Neural cell (in vitro differentiated cells): ENCODE measurements around the gene UBTF. TPM values are rescaled to one million over a fixed set of nuclear protein-coding genes. Genes with fewer than 3 reads are reported as not detected.

Experiments used
- H2AFZ ChIP-seq: fragments of 200-600, 300-800 bp; sonication (generic), shearing (Covaris generic); 2 replicates; pipeline ENCODE4 v1.6.0; 2014; ENCODE audit warnings: low read depth, mild to moderate bottlenecking, antibody characterized with exemption, low read length, moderate library complexity
- H3F3A ChIP-seq: fragments of 200-600 bp; shearing (Covaris generic); 2 replicates; pipeline ENCODE4 v1.6.1; 2016; ENCODE audit warnings: mild to moderate bottlenecking, moderate library complexity, mixed read lengths, antibody characterized with exemption, low read length; ENCODE audit not compliant: insufficient read depth, poor library complexity, severe bottlenecking
- H3K27ac ChIP-seq: fragments of 200-600, 300-800 bp; sonication (generic), shearing (Covaris generic); 2 replicates; pipeline ENCODE4 v1.5.1; 2014; ENCODE audit warnings: mild to moderate bottlenecking, low read length, moderate library complexity
- H3K27me3 ChIP-seq: fragments of 300-800, 200-600 bp; sonication (generic), shearing (Covaris generic); 2 replicates; pipeline ENCODE4 v1.6.0; 2014; ENCODE audit warnings: mild to moderate bottlenecking, low read depth, low read length, moderate library complexity; ENCODE audit not compliant: insufficient read depth
- H3K36me3 ChIP-seq: fragments of 300-800, 200-600 bp; sonication (generic), shearing (Covaris generic); 2 replicates; pipeline ENCODE4 v1.5.1; 2014; ENCODE audit warnings: mild to moderate bottlenecking, antibody characterized with exemption, low read length, moderate library complexity; ENCODE audit not compliant: insufficient read depth
- H3K4me2 ChIP-seq: fragments of 300-800, 200-600 bp; sonication (generic), shearing (Covaris generic); 2 replicates; pipeline ENCODE4 v1.6.0; 2014; ENCODE audit warnings: mild to moderate bottlenecking, low read length
- H3K4me3 ChIP-seq: fragments of 300-800, 200-600 bp; sonication (generic), shearing (Covaris generic); 2 replicates; pipeline ENCODE4 v1.5.1; 2014; ENCODE audit warnings: mild to moderate bottlenecking, low read length, moderate library complexity
- H3K79me2 ChIP-seq: fragments of 200-600 bp; shearing (Covaris generic); replicated peaks from 2 replicates; pipeline ENCODE4 v1.6.0; 2014; ENCODE audit warnings: mild to moderate bottlenecking, low read length, moderate library complexity; ENCODE audit not compliant: insufficient read depth
- H3K9ac ChIP-seq: fragments of 300-800, 200-600 bp; sonication (generic), shearing (Covaris generic); 2 replicates; pipeline ENCODE4 v1.6.1; 2016; ENCODE audit warnings: mild to moderate bottlenecking, low read length, mixed read lengths
- H3K9me2 ChIP-seq: fragments of 200-600 bp; shearing (Covaris generic); 2 replicates; pipeline ENCODE4 v1.6.1; 2016; ENCODE audit warnings: mild to moderate bottlenecking, low read length, mixed read lengths; ENCODE audit not compliant: insufficient read depth
- H3K9me3 ChIP-seq: fragments of 200-600, 300-800 bp; sonication (generic), shearing (Covaris generic); 2 replicates; pipeline ENCODE4 v1.6.1; 2016; ENCODE audit warnings: mild to moderate bottlenecking, mixed run types, low read length, moderate library complexity, mixed read lengths
- H4K20me1 ChIP-seq: fragments of 200-600 bp; shearing (Covaris generic); 2 replicates; pipeline ENCODE4 v1.6.1; 2016; ENCODE audit warnings: mild to moderate bottlenecking, mixed run types; ENCODE audit not compliant: insufficient read depth
- EP300 ChIP-seq: fragments of 450-650 bp; conservative IDR thresholded peaks from 2 replicates; pipeline ENCODE4 v1.6.1; 2014; ENCODE audit warnings: antibody characterized with exemption, mild to moderate bottlenecking, moderate library complexity; ENCODE audit not compliant: poor library complexity, severe bottlenecking
- EZH2 ChIP-seq: fragments of 200-600, 300-800 bp; shearing (Covaris generic), sonication (generic); IDR thresholded peaks from 2 replicates; pipeline ENCODE4 v1.6.1; 2014; ENCODE audit warnings: antibody characterized with exemption, low read length, borderline replicate concordance, mild to moderate bottlenecking; ENCODE audit not compliant: insufficient read depth, poor library complexity, severe bottlenecking
- MXI1 ChIP-seq: fragments of 450-650 bp; conservative IDR thresholded peaks from 2 replicates; pipeline ENCODE4 v1.6.1; 2014; ENCODE audit warnings: antibody characterized with exemption, mild to moderate bottlenecking; ENCODE audit not compliant: poor library complexity, severe bottlenecking
- POLR2AphosphoS5 ChIP-seq: IDR thresholded peaks from 2 replicates; pipeline ENCODE4 v1.6.1; 2012
- RAD21 ChIP-seq: fragments of 450-650 bp; conservative IDR thresholded peaks from 2 replicates; pipeline ENCODE4 v1.6.1; 2014; ENCODE audit warnings: antibody characterized with exemption, mild to moderate bottlenecking, moderate library complexity
- SMC3 ChIP-seq: fragments of 450-650 bp; conservative IDR thresholded peaks from 2 replicates; pipeline ENCODE4 v1.6.1; 2014; ENCODE audit warnings: antibody characterized with exemption, mild to moderate bottlenecking, moderate library complexity; ENCODE audit not compliant: poor library complexity
- TAF1 ChIP-seq: IDR thresholded peaks from 2 replicates; pipeline ENCODE4 v1.6.1; 2012; ENCODE audit warnings: low read depth
- polyA plus RNA-seq: library from polyadenylated mRNA; depleted of rRNA; stranded (reverse); fragments of >200 nt; gene quantifications from 2 replicates; pipeline ENCODE4 v1.2.3, GENCODE V29; 2014
- TF ChIP-seq, protein P1 (sequence below): fragments of 450-650 bp; IDR thresholded peaks from 2 replicates; pipeline ENCODE4 v1.5.1; 2014; ENCODE audit warnings: antibody characterized with exemption, mild to moderate bottlenecking, moderate library complexity; ENCODE audit not compliant: poor library complexity, severe bottlenecking
- TF ChIP-seq, protein P2 (sequence below): IDR thresholded peaks from 2 replicates; pipeline ENCODE4 v1.6.1; 2012; ENCODE audit warnings: borderline replicate concordance

The UBTF gene
- polyA plus RNA-seq, 1 donor from 2014 or later: 73.8 TPM

DNA sequence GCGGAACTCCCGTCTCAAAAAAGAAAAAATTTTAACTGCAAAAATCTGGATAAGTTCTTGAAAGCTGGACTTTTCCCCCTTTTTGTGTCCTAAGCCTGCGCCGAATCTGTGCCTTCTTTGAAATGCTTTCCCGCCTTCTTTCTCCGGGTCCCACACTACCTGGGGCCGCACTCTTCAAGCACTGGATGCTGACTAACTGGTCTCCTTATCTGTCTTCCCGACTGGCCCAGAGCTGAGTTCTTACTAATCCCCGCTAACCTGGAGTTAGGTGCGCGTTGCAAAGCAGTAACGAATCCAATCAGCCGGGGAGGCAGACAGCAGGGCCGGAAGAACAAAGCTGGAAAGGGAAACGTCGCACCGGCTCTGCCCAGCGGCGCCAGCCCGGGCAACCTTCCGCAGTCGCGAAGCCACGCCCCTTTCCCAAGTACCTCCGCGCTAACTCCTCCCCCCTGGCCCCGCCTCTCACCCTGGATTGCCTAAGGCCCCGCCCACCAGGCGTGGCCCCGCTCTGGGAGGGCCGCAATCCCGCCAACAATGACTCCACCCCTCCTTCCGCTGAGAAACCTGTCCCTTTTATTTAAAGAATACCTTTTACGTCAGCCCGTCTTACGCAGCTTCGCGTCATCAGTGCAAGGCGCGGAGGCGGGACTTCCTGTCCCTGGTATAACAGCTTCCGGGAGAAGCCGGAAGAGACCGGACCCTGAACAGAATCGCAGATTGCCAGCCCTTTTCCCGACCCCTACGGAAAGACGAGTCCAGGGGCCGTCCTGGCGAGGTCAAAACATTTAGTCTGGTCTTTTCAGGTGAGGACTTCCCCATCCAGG lies 33.0 kb downstream of the UBTF start, which contains the start of gene TMUB2:
Gene TMUB2 (plus strand): TSS at position 666 of the 824 bp plus-strand sequence. CDS start 737 bp downstream, outside the sequence.
- H2AFZ ChIP-seq: peak within 1 kb of the TSS; percentile 61
- H3K79me2 ChIP-seq: peaks cover 34% of the 10 kb centered on the region
- peak; percentile 84 for TF ChIP-seq MXI1
- TF ChIP-seq, protein P1, sequence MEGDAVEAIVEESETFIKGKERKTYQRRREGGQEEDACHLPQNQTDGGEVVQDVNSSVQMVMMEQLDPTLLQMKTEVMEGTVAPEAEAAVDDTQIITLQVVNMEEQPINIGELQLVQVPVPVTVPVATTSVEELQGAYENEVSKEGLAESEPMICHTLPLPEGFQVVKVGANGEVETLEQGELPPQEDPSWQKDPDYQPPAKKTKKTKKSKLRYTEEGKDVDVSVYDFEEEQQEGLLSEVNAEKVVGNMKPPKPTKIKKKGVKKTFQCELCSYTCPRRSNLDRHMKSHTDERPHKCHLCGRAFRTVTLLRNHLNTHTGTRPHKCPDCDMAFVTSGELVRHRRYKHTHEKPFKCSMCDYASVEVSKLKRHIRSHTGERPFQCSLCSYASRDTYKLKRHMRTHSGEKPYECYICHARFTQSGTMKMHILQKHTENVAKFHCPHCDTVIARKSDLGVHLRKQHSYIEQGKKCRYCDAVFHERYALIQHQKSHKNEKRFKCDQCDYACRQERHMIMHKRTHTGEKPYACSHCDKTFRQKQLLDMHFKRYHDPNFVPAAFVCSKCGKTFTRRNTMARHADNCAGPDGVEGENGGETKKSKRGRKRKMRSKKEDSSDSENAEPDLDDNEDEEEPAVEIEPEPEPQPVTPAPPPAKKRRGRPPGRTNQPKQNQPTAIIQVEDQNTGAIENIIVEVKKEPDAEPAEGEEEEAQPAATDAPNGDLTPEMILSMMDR: no peak
- TF ChIP-seq POLR2AphosphoS5: peak; percentile 85
- TF ChIP-seq RAD21: peak; percentile 57
- TF ChIP-seq EP300: peak; percentile 68
- peak; percentile 72 for TF ChIP-seq TAF1
- TF ChIP-seq SMC3: peak; percentile 59
- TF ChIP-seq, protein P2, sequence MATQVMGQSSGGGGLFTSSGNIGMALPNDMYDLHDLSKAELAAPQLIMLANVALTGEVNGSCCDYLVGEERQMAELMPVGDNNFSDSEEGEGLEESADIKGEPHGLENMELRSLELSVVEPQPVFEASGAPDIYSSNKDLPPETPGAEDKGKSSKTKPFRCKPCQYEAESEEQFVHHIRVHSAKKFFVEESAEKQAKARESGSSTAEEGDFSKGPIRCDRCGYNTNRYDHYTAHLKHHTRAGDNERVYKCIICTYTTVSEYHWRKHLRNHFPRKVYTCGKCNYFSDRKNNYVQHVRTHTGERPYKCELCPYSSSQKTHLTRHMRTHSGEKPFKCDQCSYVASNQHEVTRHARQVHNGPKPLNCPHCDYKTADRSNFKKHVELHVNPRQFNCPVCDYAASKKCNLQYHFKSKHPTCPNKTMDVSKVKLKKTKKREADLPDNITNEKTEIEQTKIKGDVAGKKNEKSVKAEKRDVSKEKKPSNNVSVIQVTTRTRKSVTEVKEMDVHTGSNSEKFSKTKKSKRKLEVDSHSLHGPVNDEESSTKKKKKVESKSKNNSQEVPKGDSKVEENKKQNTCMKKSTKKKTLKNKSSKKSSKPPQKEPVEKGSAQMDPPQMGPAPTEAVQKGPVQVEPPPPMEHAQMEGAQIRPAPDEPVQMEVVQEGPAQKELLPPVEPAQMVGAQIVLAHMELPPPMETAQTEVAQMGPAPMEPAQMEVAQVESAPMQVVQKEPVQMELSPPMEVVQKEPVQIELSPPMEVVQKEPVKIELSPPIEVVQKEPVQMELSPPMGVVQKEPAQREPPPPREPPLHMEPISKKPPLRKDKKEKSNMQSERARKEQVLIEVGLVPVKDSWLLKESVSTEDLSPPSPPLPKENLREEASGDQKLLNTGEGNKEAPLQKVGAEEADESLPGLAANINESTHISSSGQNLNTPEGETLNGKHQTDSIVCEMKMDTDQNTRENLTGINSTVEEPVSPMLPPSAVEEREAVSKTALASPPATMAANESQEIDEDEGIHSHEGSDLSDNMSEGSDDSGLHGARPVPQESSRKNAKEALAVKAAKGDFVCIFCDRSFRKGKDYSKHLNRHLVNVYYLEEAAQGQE: no peak

DNA sequence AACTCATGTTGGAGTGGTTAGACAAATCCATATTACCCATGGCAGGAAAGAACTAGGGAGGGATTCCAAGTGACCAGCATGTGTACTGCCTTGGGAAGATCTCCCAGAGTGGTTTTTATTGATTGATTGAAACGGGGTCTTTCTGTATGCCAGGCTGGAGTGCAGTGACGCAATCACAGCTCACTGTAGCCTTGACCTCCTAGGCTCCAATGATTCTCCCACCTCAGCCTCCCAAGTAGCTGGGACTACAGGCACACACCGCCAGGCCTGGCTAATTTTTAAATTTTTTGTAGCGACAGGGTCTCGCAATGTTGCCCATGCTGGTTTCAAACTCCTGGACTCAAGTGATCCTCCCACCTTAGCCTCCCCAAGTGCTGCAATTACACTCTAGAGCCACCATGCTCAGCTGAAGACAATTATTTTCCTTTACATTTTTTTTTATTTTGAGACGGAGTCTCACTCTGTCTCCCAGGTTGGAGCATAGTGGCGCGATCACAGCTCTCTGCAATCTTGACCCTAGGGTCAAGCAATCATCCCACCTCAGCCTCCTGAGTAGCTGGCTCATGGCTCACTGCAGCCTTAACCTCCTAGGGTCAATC lies 35.2 kb downstream of the UBTF start:
- no peaks in the 10 kb centered on the region for H3K36me3 ChIP-seq
- no peaks in the 10 kb centered on the region for H3K27me3 ChIP-seq
- no peaks in the 10 kb centered on the region for H3K9me2 ChIP-seq
- no peak overlapping the region for H3K4me2 ChIP-seq
- no peak overlapping the region for H2AFZ ChIP-seq
- H3K27ac ChIP-seq: no peak overlapping the region
- no peak overlapping the region for H3K9ac ChIP-seq
- no peak for TF ChIP-seq EZH2
- no peak for TF ChIP-seq RAD21
- no peak for TF ChIP-seq POLR2AphosphoS5
- H3K9me3 ChIP-seq: no peaks in the 10 kb centered on the region
- peaks cover 34% of the 10 kb centered on the region for H3K79me2 ChIP-seq
- H3F3A ChIP-seq: no peaks in the 10 kb centered on the region
- H4K20me1 ChIP-seq: no peaks in the 10 kb centered on the region
- peak overlapping the region; percentile 5 for H3K4me3 ChIP-seq

More for the DNA sequence above, 33.0 kb downstream of the UBTF start, which contains the start of gene TMUB2:
- Histone ChIP-seq H3K27ac (peak within 1 kb of the TSS; percentile 92), H3K9me2 (no peaks in the 10 kb centered on the region), H3K4me2 (peak within 1 kb of the TSS; percentile 100), H3K27me3 (no peaks in the 10 kb centered on the region), H3K4me3 (peak within 1 kb of the TSS; percentile 92), H3K9ac (peak within 1 kb of the TSS; percentile 89), H3K9me3 (no peaks in the 10 kb centered on the region), H3K36me3 (no peaks in the 10 kb centered on the region), H3F3A (no peaks in the 10 kb centered on the region), H4K20me1 (no peaks in the 10 kb centered on the region)
